GM12878 (cell line): Measurements from ENCODE around the gene SPI1. TPM values are rescaled to one million over a fixed set of nuclear protein-coding genes. Genes with fewer than 3 reads are reported as not detected.

Source experiments
- ATAC-seq: fragments of 200-7000 bp; cut with Tn5 transposase; 3 replicates; pipeline ENCODE4 v1.9.1; 2020; ENCODE audit warnings: mild to moderate bottlenecking, moderate library complexity
- BruUV-seq: library from RNA; stranded (reverse); fragments of 400-500 nt; replicated peaks from 2 replicates; lab custom pipeline; 2021; lab: Mats Ljungman, UMichigan
- CTCF ChIA-PET: fragments of 300-600 bp; sonication (Branson Sonifier 250); formaldehyde crosslinking; extraction: SDS; loops from one replicate; lab custom pipeline; 2021; ENCODE audit warnings: inconsistent platforms; lab: Yijun Ruan, JAX
- POLR2A ChIA-PET: fragments of 350-600 bp; formaldehyde crosslinking; extraction: SDS; loops from one replicate; lab custom pipeline; 2021; ENCODE audit warnings: inconsistent platforms; lab: Charles Lee
- RAD21 ChIA-PET: fragments of 300-600 bp; sonication (Branson Sonifier 250); formaldehyde crosslinking; loops from one replicate; lab custom pipeline; 2023; ENCODE audit warnings: antibody characterized with exemption; ENCODE audit not compliant: unreplicated experiment; lab: Charles Lee
- SMC1A ChIA-PET: fragments of 300-600 bp; sonication (Branson Sonifier 250); formaldehyde crosslinking; loops from one replicate; lab custom pipeline; 2023; ENCODE audit not compliant: unreplicated experiment, uncharacterized antibody; lab: Charles Lee
- DNase-seq: peaks from one replicate; pipeline ENCODE4 v3.0.0-alpha.2; 2011; ENCODE audit warnings: low read depth, low spot score
- FAIRE-seq: peaks from 3 replicates; lab custom pipeline; 2011; peaks lifted over from hg19 to GRCh38; lab: Jason Lieb, UNC
- H2AFZ ChIP-seq: 2 replicates; pipeline ENCODE4 v1.6.0; 2011; ENCODE audit warnings: low read depth, low read length, control low read depth; ENCODE audit not compliant: control insufficient read depth
- H3K27ac ChIP-seq: 2 replicates; pipeline ENCODE4 v1.5.1; 2011; ENCODE audit warnings: control low read depth; ENCODE audit not compliant: control insufficient read depth, insufficient read depth
- H3K27me3 ChIP-seq, 2 experiments: replicated peaks in 1 of 2; 2 replicates each; pipeline versions ENCODE4 v1.6.0 to v1.6.1; 2011; ENCODE audit warnings: low read length in 1 of 2; ENCODE audit not compliant: control insufficient read depth in 2 of 2, insufficient read depth in 2 of 2
- H3K36me3 ChIP-seq, 2 experiments: 2 replicates each; pipeline ENCODE4 v1.5.1; 2011; ENCODE audit warnings: low read length in 1 of 2; ENCODE audit not compliant: control insufficient read depth in 2 of 2, insufficient read depth in 2 of 2
- H3K4me1 ChIP-seq: 2 replicates; pipeline ENCODE4 v1.6.1; 2011; ENCODE audit warnings: mild to moderate bottlenecking, low read length, moderate library complexity, mixed read lengths; ENCODE audit not compliant: control insufficient read depth, insufficient read depth
- H3K4me2 ChIP-seq: 2 replicates; pipeline ENCODE4 v1.6.0; 2011; ENCODE audit warnings: control low read depth; ENCODE audit not compliant: control insufficient read depth, insufficient read depth
- H3K4me3 ChIP-seq: fragments of 200-600 bp; sonication (generic); 2 replicates; pipeline ENCODE4 v1.5.1; 2016
- H3K79me2 ChIP-seq: 2 replicates; pipeline ENCODE4 v1.6.0; 2011; ENCODE audit warnings: low read length; ENCODE audit not compliant: control insufficient read depth, insufficient read depth
- H3K9ac ChIP-seq: 2 replicates; pipeline ENCODE4 v1.8.0; 2011; ENCODE audit warnings: low read length, control low read depth, mixed read lengths; ENCODE audit not compliant: control insufficient read depth, insufficient read depth
- H3K9me3 ChIP-seq: replicated peaks from 3 replicates; pipeline ENCODE4 v1.5.1; 2011; ENCODE audit warnings: mild to moderate bottlenecking, low read length; ENCODE audit not compliant: control insufficient read depth, insufficient read depth
- H4K20me1 ChIP-seq: 2 replicates; pipeline ENCODE4 v1.6.0; 2011; ENCODE audit not compliant: control insufficient read depth, insufficient read depth
- NR2C1 ChIP-seq: fragments of 450-650 bp; IDR thresholded peaks from 2 replicates; pipeline ENCODE4 v1.6.1; 2017; ENCODE audit warnings: antibody characterized with exemption, mild to moderate bottlenecking, moderate library complexity
- TAF1 ChIP-seq: IDR thresholded peaks from 2 replicates; pipeline ENCODE4 v1.6.1; 2011; ENCODE audit warnings: mild to moderate bottlenecking, low read depth, low read length, borderline replicate concordance
- TCF7 ChIP-seq: IDR thresholded peaks from 2 replicates; pipeline ENCODE4 v1.6.1; 2014; ENCODE audit warnings: antibody characterized with exemption, borderline replicate concordance
- ZBED1 ChIP-seq: IDR thresholded peaks from 2 replicates; pipeline ENCODE4 v1.6.1; 2016; ENCODE audit warnings: borderline replicate concordance
- ZNF207 ChIP-seq: fragments of 450-650 bp; IDR thresholded peaks from 2 replicates; pipeline ENCODE4 v1.6.1; 2014; ENCODE audit warnings: antibody characterized with exemption, mild to moderate bottlenecking, borderline replicate concordance
- WGBS: methylation state at CpG from one replicate; pipeline ENCODE4 v1.1.6; 2016; ENCODE audit warnings: low lambda C conversion rate; ENCODE audit not compliant: insufficient replicate concordance, insufficient coverage; ENCODE audit errors: missing lambda C conversion rate; 5-methylcytosine and 5-hydroxymethylcytosine counted together
- in situ Hi-C: fragments of 300-500 bp; cut with MboI; formaldehyde crosslinking; loops from 9 replicates; pipeline ENCODE4 v1.14.3; 2018; ENCODE audit warnings: mixed read lengths
- intact Hi-C: fragments of 100-400 bp; cut with micrococcal nuclease; formaldehyde crosslinking; loops from one replicate; pipeline ENCODE4 v1.14.2; 2022; ENCODE audit not compliant: unreplicated experiment
- polyA plus RNA-seq, 11 experiments: library from polyadenylated mRNA; depleted of rRNA in 4 of 11; unstranded in 6 of 11; stranded (reverse) in 5 of 11; fragments of >200 nt; fragmentation: Nextera tagmentation in 4 of 11; fragmentation: Illumina TruSeq in 1 of 11; extraction: Ambion mirVana in 4 of 11; extraction: Trizol in 1 of 11; gene quantifications; 1 replicate in 1 of 11; 2 replicates in 10 of 11; pipeline versions ENCODE4 v1.2.1 to v1.2.3, GENCODE V29; 2011 to 2016; ENCODE audit warnings: inconsistent platforms in 2 of 11, missing spikeins in 2 of 11, low read depth in 1 of 11
- total RNA-seq, 4 experiments: library from RNA; depleted of rRNA in 3 of 4; stranded (reverse); fragments of >200 nt in 3 of 4; fragmentation: Illumina TruSeq in 1 of 4; extraction: Trizol in 1 of 4; gene quantifications; 2 replicates each; pipeline versions ENCODE4 v1.2.1 to v1.2.3, GENCODE V29; 2013 to 2021
- TF ChIP-seq, protein P1 (sequence below): IDR thresholded peaks from 2 replicates; pipeline ENCODE4 v1.6.1; 2012; ENCODE audit warnings: low read depth, low read length, improper control_type of control experiment
- TF ChIP-seq, protein P2 (sequence below): IDR thresholded peaks from 2 replicates; pipeline ENCODE4 v1.6.1; 2011; ENCODE audit warnings: mild to moderate bottlenecking, low read depth, low read length, moderate library complexity; ENCODE audit not compliant: insufficient replicate concordance
- TF ChIP-seq, protein P3 (sequence below): fragments of 150-350 bp; IDR thresholded peaks from 2 replicates; pipeline ENCODE4 v1.6.1; 2016; ENCODE audit warnings: low read depth, low read length

SPI1 gene
- total and polyA plus RNA-seq, 10 of the 15 experiments (the other 5 are each of a cell fraction or from before 2014, with no cell fraction given), result 0.05 to 31.1 (median 9.7) TPM

DNA sequence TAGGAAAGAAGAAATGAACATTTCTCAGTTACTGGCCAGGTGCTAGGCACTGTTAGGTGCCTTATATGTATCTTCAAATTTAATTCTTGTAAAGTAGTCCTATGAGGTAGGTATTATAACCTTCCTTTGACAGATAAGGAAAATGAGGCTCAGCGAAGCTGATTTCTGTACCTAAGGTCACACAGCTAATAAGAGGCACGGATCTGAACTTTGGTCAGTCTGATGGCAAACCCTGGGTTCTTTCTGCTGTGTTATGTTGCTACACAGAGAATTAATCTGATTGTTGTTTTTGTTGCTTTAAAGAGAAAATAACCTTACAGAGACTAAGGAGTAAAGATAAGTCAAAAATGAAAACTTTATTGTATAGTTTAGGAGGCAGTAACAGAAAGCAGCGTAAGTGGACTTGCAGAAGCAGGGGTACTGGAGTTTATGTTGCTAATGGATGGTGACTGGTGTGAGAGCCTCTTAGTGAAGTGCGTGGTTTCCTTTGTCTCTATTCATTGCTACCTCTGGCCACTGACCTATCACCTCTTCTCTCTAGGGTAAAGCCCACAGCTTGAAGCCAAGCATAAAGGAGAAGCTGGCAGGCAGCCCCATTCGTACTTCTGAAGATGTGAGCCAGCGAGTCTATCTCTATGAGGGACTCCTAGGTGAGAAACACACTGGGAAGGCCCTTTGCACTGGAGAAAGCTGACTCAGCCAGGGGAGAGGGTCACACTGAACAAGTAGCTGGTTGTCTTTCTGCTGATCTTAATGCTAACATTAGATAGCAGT is 70.1 kb downstream of the SPI1 start:
- ChIA-PET CTCF (interaction anchor here (1.0 kb wide), 1 partner anchor 66 kb away, joined by 4 read pairs; no protein-coding TSS in a partner anchor), POLR2A (no interaction called here), SMC1A (interaction anchor here (0.7 kb wide), 1 partner anchor 60 kb away, joined by 4 read pairs; the partner anchor contains the start of gene ACP2), RAD21 (interaction anchor here (0.5 kb wide), 1 partner anchor 671 kb away, joined by 3 read pairs; no protein-coding TSS in a partner anchor)
- in situ Hi-C loops, result no loop called here
- no peak overlapping the region for H3K27ac ChIP-seq
- FAIRE-seq, result no peak
- BruUV-seq, result no TSS peak
- H3K27me3 ChIP-seq, result no peaks in the 10 kb centered on the region
- no peaks in the 10 kb centered on the region for H4K20me1 ChIP-seq
- peaks cover 22 to 31% of the 10 kb centered on the region in 2 experiments; a peak in 3 of 4 replicates for H3K36me3 ChIP-seq
- H2AFZ ChIP-seq, result no peak overlapping the region
- no peak for TF ChIP-seq ZNF207
- TF ChIP-seq, protein P1, sequence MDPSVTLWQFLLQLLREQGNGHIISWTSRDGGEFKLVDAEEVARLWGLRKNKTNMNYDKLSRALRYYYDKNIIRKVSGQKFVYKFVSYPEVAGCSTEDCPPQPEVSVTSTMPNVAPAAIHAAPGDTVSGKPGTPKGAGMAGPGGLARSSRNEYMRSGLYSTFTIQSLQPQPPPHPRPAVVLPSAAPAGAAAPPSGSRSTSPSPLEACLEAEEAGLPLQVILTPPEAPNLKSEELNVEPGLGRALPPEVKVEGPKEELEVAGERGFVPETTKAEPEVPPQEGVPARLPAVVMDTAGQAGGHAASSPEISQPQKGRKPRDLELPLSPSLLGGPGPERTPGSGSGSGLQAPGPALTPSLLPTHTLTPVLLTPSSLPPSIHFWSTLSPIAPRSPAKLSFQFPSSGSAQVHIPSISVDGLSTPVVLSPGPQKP, result no peak
- H3K9ac ChIP-seq, result no peak overlapping the region
- no peaks in the 10 kb centered on the region for H3K79me2 ChIP-seq
- H3K4me3 ChIP-seq, result no peak overlapping the region
- intact Hi-C loops, result no loop called here
- H3K4me2 ChIP-seq, result no peak overlapping the region
- H3K4me1 ChIP-seq, result no peaks in the 10 kb centered on the region
- WGBS, result 98% methylated on average over 6 of the region's 6 CpGs
- no peak for ATAC-seq
- no peak for DNase-seq
- H3K9me3 ChIP-seq, result no peaks in the 10 kb centered on the region; the same call in 2 of the 3 replicates

DNA sequence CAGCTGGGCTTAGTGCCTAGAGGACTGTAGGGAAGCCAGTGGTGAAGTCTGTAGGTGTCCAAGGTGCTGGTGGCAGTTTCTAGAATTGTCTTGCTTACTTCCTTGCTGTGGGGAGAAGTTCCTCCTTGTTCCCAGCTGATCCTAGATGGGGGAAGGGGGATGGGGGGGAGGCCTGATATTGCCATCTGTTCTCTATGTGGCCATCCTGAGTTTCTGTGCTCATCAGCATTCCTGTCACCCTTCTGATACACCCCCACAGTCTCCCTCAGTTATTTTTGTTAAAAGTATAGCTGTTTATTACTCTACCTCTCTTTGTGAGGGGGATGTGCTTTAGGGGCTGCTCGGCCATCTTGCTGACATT is 71.9 kb downstream of the SPI1 start:
- POLR2A ChIA-PET, result interaction anchor here (0.6 kb wide), 1 partner anchor 30 kb away, joined by 4 read pairs; no protein-coding TSS in a partner anchor
- Histone ChIP-seq H4K20me1 (no peaks in the 10 kb centered on the region), H3K27me3 (no peaks in the 10 kb centered on the region), H3K9me3 (no peaks in the 10 kb centered on the region; the same call in none of the 3 replicates), H3K4me1 (no peaks in the 10 kb centered on the region), H3K27ac (no peak overlapping the region), H3K9ac (no peak overlapping the region), H3K36me3 (peaks cover 19 to 35% of the 10 kb centered on the region in 2 experiments; a peak in 3 of 4 replicates), H3K79me2 (no peaks in the 10 kb centered on the region), H2AFZ (no peak overlapping the region), H3K4me3 (no peak overlapping the region), H3K4me2 (no peak overlapping the region)
- FAIRE-seq (no peak), DNase-seq (no peak), ATAC-seq (no peak)
- CTCF ChIA-PET, result interaction anchor here (0.6 kb wide), 1 partner anchor 67 kb away, joined by 3 read pairs; no protein-coding TSS in a partner anchor
- in situ Hi-C loops, result no loop called here
- RAD21 ChIA-PET, result no interaction called here
- SMC1A ChIA-PET, result no interaction called here
- no TSS peak for BruUV-seq
- WGBS, result 100% methylated on average over 1 of the region's 1 CpG
- intact Hi-C loops, result no loop called here
- TF ChIP-seq, protein P2, sequence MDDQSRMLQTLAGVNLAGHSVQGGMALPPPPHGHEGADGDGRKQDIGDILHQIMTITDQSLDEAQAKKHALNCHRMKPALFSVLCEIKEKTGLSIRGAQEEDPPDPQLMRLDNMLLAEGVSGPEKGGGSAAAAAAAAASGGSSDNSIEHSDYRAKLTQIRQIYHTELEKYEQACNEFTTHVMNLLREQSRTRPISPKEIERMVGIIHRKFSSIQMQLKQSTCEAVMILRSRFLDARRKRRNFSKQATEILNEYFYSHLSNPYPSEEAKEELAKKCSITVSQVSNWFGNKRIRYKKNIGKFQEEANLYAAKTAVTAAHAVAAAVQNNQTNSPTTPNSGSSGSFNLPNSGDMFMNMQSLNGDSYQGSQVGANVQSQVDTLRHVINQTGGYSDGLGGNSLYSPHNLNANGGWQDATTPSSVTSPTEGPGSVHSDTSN, result no peak
- TF ChIP-seq, protein P3, sequence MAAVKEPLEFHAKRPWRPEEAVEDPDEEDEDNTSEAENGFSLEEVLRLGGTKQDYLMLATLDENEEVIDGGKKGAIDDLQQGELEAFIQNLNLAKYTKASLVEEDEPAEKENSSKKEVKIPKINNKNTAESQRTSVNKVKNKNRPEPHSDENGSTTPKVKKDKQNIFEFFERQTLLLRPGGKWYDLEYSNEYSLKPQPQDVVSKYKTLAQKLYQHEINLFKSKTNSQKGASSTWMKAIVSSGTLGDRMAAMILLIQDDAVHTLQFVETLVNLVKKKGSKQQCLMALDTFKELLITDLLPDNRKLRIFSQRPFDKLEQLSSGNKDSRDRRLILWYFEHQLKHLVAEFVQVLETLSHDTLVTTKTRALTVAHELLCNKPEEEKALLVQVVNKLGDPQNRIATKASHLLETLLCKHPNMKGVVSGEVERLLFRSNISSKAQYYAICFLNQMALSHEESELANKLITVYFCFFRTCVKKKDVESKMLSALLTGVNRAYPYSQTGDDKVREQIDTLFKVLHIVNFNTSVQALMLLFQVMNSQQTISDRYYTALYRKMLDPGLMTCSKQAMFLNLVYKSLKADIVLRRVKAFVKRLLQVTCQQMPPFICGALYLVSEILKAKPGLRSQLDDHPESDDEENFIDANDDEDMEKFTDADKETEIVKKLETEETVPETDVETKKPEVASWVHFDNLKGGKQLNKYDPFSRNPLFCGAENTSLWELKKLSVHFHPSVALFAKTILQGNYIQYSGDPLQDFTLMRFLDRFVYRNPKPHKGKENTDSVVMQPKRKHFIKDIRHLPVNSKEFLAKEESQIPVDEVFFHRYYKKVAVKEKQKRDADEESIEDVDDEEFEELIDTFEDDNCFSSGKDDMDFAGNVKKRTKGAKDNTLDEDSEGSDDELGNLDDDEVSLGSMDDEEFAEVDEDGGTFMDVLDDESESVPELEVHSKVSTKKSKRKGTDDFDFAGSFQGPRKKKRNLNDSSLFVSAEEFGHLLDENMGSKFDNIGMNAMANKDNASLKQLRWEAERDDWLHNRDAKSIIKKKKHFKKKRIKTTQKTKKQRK, result no peak
- TF ChIP-seq ZBED1 (no peak), NR2C1 (no peak), TAF1 (no peak), TCF7 (no peak)
